Stimulated activated CD4-positive, alpha-beta T cell treated with anti-CD3 and anti-CD28 coated beads, Interleukin-12 subunit alpha, Interleukin-12 subunit beta, amount 100 ng/mL, for 24 hours (primary cell): ENCODE results near the gene BTNL3.
"Not testable (repeated sequence)": the region's sequence is repeated elsewhere in the genome, so short reads cannot be mapped to it uniquely, and the experiment has no call there.

ENCODE experiments used
- DNase-seq, 2 experiments: peaks; one replicate each; pipeline ENCODE4 v3.0.0-alpha.2; 2020; ENCODE audit warnings: low read depth in 2 of 2

Gene BTNL3

DNA sequence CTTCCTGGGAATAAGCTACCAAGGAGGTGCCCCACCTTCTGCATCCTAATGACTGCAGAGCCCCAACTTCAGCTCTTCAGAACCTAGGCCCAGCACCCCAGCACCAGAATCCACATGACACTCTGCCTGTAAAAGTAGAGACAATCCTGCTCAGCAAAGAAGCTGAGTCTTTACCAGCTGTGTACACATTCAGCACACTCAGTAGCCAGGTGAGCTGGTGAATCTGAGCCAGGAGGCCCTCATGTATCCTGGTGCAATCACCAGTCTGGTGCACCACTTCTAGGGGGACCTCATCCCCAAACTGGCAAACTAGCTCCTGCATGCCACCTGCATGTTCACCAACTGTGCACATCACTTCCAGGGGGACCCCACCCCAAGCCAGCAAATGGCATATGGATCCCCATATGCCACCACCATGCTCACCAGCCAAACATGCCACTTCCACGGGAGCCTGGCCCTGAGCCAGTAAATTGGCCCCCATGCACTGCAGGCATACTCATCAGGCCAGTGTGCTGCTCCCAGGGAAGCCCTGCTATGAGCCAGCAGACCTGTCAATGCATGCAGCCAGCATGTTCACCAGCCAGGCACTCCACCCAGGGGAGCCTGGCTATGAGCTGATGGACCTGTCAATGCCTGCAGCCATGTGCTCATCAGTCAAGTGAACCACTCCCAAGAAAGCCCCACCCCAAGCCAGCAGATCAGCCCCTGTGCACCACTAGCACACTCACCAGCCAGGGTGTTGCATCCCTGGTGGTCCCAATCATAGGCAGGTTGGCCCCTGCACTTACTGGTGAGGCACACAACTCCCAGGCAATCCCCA lies 35.8 kb downstream of the BTNL3 start:
- DNase-seq: no peak

DNA sequence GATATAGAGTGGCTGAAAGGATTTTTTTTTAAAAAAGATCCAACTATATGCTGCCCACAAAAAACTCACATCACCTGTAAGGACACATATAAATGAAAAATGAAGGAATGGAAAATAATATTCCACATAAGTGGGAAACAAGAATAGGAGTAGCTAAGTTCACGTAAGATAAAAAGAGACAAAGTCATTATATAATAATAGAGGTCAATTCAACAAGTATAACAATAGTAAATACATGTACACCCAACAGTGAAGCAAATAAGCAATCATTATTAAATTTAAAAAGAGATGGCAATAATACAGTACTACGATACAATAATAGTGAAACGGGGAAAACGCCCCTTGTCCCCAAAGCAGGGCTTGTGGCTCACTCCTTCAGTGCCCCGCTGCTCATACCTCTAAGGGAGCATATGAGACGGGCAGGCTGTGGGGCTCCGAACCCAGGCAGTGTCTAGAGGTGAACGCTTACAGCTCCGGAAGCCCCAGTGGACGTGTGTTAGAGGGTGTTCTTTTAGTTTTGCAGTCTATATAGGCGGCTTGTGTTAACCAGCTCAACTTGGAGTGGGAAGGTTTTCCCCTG lies 38.9 kb downstream of the BTNL3 start:
- DNase-seq: no peak

DNA sequence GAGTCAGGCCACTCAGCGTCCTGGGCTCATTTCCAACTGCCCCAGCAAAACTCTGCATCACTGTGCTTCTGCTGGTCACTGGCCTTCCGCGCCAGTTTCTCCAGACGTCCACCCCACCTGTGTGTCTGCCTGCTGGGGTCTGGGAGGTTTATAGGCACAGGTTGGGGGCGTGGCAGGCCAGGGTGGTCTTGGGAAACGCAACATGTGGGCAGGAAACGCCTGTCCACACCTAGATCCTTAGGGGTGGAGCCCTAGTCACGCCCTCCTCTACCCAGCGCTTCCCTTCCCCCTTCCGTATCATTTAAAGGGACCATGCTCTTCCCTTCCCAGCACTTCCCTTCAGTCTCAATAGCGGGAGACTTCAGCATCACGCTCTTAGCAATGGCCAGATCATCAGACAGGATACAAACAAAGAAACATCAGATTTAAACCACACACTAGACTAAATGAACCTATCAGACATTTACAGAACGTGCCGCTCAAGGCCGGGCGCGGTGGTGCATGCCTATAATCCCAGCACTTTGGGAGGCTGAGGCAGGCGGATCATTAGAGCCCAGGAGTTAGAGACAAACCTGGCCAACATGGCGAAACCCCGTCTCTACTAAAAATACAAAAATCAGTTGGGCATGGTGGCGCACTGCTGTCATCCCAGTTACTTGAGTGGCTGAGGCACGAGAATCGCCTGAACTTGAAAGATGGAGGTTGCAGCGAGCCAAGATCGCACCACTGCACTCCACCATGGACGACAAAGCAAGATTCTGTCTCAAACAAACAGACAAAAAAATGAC lies 39.6 kb downstream of the BTNL3 start:
- no peak for DNase-seq

DNA sequence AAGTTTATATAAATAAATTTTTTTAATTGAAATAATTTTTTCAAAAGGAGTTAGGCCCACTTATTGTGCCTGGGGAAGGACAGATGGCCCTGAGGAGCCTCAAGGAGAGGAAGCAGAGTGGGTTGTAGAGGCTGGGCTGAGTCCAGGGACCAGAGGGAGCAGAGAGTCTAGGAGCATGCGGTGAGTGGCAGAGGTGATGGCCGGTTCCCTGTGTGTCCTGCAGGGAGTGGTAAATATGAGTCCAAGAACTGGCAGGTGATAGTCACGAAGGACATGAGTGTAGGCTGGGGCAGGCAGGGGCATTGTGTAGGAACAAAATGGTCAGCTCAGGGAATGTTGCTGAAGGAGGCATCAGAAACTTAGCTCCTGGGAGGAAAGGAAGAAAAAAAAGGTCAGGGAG lies 43.1 kb downstream of the BTNL3 start:
- no peak for DNase-seq

DNA sequence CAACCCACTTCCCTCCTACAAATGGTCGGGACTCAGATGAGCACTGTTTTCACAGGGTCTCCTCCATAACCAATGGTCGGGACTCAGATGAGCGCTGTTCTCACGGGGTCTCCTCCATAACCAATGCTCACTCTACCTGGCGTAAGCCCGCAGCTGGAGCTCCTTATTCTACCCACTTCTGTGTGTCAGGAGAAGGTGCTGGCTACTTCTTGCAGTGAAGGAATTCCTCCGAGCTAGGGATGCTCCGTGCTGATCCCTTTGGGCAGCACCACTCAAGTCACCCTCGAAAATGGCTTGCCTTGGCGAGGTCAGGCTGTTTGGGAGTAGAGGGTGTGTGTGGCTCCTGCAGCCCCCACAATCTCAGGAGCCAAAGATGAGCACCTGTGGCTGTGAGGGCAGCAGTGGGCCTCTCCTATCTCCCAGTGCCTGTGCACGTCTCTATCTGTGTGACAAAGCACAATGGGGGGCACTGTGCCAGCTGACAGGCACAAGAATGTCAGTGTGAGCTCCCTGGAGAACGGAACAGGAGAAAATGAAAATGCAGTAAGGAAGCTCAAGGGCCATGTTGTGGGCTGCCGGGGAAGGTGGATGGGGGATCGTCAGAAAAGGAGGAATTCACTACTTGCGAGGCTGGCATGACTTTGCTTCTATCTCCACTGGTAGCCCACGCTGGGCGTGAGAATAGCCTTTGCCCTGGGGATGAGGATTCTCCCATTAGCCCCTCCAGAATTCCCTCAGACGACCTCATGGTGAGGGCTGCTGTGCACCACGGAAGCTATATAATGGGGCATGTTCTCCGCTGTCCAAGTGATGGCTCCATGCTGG lies 47.6 kb downstream of the BTNL3 start:
- DNase-seq: no peak

DNA sequence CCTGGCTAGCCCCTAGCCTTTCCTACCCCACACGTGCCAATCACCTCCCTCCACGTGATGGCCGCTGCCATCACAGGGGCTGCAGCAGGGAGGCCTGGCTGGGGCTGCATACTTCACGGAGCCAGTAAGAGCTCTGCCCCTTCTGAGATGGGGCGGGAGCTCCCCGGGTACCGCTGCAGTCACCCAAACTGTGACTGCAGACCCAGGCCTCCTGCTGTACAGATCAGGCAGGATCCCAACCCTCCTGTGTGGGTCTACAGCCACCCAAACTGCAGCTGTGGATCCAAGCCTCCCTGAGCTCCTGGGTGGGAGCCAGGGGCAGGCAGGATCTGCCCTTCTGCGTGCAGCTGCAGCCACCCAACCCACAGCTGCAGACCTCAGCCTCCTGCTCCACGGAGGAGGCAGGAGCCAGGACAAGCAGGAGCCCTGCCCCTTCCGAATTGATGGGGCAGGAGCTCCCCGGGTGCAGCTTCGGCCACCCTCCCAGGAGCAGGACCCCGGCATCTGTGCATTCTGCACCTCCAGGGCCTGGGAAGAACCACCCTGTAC lies 48.2 kb downstream of the BTNL3 start:
- no peak for DNase-seq

DNA sequence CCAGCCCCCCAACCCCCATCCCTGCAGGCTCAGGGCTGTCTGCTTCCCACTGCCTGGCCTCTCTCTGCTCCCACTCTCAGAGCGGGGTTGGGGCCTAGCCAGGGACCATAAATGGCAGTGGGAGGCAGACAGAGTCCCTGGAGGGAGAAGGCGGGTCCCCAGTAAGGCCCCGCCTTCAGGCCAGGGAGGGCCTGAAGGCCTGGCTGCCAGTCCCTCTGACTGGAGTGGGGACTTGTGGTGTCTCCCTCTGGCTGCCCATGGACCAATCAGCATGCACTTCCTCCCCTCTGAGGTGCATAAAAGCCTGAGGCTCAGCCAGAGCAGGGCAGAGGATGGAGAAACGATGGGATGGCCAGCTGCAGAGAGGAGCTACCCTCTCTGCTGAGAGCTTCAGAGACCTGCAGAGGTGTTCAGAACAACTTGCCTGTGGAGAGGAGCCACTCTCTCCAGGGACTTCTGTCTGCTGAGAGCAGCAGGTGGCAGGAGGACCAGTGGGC lies 48.8 kb downstream of the BTNL3 start:
- DNase-seq: no peak

DNA sequence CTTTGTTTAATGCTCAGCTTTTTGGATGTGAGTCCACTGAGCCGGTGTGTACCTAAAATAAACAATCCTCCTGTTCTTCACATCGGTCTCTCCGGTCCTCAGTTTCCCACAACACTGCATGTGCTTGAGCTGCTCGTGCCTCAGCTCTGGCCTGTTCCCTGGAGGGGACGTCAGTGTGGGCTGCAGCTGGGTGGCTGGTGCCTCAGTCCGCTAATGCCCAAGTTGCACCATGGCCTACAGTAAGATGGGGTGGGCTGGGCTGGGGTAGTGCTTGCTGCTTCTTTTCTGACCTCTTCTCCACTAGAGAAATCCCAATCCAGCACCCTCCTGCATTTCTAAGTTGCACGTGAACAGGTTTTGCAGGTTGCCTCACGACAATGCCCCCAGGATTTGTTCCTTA lies 50.8 kb downstream of the BTNL3 start:
- no peak for DNase-seq

DNA sequence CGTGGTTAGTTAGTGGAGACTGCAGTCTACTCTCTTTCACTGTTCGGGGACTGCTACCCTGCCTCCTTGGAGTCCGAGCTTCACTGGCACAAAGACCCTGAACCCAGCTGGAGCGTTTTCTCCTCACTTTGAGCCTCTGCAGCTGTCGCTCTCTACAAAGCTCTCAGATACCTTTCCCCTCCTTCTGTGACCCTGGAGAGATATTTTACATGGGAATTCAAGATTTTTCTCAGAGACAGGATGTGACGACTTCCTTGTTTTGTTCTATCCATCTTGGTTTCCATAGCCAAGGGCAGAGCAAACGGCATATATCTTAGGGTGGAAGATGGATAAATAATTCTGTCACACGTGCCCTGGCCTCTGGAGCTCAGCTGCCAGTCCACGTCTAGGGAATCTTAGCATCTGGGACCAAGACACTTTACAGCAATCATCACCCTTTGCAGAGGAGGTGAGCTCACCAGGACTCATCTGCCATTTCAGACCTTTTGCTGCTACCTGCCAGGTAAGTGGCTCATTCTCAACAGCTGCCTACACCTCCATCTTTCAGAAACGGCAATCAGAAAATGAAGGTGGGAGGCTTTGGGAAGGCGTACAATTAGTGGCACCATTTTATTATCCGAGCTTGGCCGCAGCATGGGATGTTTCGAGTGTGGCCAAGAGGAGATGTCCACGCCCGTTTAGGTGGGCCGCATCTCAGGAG lies 51.4 kb downstream of the BTNL3 start, which contains the start of gene BTNL9:
BTNL9 (plus strand) TSS at position 336 of the 700 bp plus-strand sequence. CDS start 5,224 bp downstream, outside the sequence.
- no peak for DNase-seq

DNA sequence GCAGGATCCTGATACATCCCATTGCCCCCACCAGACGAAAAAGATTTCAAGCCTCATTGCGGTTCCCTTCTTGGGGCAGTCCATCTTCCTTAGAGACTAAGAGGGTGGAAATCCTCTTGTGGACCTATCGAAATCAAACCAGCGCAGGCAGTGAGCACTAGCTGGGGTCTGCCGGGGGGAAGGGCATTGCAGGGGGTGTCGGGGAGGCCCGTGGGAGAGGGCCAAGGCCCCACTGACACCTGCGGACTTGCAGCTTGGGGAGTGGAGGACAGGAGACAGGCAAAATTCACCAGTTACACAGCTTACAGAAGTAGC lies 51.9 kb downstream of the BTNL3 start:
- no peak for DNase-seq

DNA sequence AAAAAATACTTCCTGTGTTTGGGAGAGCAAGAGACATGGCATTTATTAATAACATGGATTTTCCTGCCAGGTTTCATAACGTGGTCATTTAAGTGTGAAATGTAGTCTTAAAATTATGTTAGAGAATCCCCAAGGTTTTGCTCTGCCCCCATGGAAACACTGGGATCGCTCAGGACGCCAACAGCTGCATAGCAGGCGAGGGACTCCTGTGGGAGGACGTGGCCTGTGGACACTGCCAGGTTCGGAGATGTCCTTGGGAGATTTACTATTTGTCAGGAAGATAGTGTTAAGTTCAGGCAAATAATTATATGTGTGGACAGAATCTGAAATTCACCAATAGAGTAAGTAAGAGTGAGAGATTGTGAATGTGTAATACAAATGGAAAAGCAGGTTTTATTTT lies 52.4 kb downstream of the BTNL3 start:
- no peak for DNase-seq

DNA sequence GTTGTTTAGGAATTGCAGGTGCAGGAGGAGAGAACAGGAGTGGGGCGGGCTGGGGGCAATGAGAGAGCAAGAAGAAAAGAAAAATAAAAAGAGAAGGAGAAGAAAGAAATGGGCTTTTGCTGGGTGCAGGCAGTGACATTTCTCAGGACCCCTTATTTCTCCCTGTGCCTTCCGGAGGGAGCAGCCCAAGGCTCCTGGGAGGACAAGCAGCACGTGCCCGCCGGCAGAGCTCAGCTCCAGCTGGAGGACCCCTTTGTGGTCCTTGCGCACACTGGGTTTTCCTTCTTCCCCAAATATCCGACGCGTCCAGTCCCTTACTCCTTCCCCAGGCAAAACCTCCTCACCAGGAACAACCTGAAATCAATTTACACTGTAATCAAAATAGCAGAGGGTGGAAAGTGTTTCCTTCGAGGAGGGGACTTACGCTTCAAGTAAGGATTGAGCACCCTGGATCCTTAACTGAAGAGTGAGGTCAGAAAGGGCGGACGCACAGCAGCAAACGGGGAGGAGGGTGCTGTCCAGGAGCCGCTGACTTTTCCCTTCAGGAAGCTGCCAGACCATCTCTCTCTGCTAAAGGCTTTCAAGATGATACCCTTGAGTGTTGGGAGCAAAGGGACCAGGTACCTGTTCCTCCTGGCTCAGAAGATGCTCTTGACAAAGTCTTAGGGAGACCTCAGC lies 53.5 kb downstream of the BTNL3 start:
- no peak for DNase-seq

DNA sequence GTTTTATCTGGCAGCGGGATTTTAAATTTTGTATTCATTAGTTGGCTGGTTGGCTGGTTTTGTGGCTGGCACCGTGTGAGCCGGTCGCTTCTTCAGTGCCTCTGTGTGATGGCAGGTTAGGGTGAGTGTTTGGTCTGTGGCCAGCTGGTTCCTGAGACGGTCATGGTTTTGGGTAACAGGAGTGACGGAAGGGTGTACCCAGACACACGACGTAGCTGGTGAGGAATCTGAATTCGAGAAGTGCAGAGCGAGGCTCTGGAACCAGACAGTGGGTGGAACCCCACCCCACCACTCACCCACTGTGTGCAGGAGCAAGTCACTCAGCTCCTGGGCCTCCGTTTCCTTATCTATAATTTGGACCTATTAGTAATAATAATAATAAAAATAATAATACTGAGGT lies 54.1 kb downstream of the BTNL3 start:
- DNase-seq: no peak

DNA sequence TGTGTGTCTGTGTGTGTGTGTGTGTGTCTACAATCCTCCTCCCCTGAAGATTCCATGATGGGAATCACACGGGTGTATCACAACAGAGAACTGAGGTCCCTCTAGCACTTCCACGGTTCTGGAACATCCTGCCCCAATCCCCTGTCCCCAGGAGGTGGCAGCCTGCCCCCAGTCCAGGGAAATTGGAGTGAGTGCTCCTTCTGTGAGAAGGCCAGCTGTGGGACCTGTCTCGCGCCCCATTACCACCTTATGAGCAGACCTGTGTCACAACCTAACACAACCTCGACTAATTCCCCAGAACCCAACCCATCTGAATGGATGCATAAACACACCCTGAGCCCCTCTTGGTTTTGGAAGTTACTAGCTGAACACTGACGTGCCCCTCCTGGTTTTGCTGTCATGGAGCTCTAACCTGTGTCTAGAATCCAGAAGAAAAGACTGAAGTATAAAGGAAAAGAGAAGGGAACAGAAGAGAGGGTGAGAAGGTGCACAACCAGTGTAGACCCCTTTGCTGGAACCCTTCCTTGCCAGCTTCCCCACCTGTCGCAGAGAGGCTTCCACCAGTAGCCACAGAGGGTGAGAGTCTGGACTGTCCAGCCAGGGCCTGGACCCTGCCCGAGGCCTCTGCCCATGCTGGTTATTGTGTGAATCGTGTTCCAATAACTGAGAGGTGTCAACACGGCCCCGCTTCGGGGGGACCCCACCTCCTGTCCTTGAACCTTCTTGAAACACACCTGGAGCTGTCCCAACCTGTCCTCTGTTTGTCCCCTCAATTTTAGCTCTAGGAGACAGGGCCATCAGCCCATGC lies 54.8 kb downstream of the BTNL3 start:
- DNase-seq: no peak

DNA sequence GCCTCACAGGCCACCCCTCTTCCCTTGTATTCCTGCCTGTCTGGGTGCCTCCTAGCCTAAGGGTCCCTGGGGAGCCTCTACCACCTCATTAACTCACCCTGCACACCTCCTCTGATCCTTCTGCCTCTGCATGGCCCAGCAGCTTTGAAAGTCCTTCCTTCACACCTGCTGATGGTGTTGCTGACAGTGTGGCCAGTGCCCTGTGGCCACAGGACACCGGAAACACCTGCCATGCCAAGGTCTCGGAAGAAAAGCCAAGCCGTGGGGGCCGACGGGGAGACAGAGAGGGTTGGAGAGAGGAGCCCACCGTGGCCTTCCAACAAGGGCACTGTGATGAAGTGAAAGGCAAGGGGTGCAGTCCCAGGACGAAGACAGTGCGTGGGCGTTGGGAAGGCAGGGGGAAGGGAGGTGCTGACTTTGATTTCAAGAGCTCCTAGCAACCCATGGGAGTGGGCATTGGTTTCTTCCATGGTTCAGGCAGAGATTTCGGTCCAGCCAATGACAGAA lies 55.5 kb downstream of the BTNL3 start:
- DNase-seq: no peak

DNA sequence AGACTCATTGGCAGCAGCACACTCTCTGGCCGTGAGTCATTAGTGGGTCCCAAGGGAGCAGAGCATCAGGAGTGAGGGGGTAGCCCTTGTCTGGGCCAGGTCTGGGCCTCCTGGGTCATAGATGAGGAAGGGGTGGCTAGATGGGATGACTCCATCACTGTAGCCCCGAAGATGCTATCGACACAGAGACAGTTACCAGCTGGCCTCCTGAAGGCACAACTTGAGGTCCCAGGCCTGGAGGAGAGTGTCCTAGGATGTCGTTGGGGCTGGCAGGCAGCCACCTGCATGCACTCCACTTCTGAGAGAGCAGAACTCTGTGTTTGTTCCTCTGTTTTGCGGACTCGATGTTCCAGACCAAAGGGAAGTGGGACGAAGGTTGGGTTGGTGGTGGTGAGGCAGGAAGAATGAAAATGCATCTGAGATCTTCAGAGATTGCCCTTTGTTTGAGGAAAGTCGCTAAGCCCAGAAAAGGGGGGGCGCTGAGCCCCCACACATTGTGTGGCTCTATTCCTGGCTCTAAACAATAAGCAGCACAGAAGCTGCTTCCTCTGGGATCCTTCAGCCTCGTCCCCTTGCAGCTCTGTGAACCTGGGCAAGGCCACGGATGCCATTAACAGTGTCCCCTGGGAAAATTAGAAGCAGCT lies 56.1 kb downstream of the BTNL3 start:
- DNase-seq: no peak

DNA sequence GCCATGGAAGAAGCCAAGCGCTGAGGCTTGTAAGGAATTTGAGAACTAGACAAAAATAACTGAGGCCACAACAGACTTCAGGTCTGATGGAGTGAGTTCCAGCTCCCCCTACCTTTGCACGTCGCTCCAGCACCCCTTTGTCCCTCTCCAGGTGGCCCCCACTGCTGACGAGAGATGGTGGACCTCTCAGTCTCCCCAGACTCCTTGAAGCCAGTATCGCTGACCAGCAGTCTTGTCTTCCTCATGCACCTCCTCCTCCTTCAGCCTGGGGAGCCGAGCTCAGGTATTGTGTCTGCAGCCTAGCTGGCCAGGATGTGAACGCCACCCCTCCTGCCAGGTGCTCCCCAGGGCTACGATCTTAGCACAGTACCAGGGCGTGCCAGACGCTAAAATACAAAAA lies 56.7 kb downstream of the BTNL3 start:
- no peak for DNase-seq

DNA sequence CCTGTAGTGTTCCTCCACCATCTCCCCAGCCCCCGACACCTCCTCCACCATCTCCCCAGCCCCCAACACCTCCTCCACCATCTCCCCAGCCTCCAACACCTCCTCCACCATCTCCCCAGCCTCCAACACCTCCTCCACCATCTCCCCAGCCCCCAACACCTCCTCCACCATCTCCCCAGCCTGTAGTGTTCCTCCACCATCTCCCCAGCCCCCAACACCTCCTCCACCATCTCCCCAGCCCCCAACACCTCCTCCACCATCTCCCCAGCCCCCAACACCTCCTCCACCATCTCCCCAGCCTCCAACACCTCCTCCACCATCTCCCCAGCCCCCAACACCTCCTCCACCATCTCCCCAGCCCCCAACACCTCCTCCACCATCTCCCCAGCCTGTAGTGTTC lies 57.2 kb downstream of the BTNL3 start:
- not testable (repeated sequence) for DNase-seq

DNA sequence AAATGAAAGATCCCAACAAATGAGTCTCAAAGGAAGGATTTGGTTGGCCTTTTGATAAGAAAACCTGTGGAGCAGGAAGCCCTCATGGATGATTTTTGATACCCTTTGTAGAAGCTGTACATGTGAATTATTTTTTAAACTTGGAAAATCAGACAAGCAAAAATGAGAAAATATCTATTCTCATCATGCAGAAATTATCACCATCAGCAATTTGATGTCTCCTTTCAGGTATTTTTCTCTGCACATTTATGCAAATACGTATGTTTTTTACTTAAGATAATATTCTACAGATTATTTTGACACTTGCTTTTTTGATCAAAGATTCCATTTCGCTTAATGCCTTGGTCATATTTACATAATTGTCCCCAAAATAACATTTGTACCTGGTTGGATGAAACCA lies 58.6 kb downstream of the BTNL3 start:
- no peak for DNase-seq
